Measurements from ENCODE around the gene COG7.
"Not testable (repeated sequence)": the region's sequence is repeated elsewhere in the genome, so short reads cannot be mapped to it uniquely, and the experiment has no call there.

The COG7 gene

DNA sequence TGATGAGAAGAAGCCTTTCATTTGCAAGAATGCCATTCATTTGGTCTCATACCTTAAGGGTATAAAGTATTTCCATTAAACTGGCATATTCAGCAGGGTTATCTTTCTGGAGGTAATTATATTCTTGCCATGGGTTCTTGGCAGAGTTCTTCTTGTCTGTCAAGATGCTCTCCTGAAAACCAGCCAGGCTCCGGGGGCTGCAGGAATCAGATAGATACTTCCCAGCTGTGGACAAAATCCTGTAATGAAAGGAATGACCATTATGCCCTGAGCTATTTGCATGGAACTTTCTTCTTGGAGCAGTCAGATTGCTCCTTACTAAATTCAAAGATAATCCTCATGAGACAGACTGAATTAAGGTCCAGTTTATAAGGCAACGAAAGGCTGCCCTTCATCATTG lies 47.0 kb downstream of the COG7 start:
- TF ChIP-seq SNAI2 (CRISPR knock-in tag; IDR thresholded peaks at IDR 0.05), result no peak
- peak; percentile 32; the same call in 1 of the 2 replicates for TF ChIP-seq ISL1 (CRISPR knock-in tag; IDR thresholded peaks at IDR 0.05)
- ATAC-seq, result no peak; the same call in 2 of the 3 replicates

DNA sequence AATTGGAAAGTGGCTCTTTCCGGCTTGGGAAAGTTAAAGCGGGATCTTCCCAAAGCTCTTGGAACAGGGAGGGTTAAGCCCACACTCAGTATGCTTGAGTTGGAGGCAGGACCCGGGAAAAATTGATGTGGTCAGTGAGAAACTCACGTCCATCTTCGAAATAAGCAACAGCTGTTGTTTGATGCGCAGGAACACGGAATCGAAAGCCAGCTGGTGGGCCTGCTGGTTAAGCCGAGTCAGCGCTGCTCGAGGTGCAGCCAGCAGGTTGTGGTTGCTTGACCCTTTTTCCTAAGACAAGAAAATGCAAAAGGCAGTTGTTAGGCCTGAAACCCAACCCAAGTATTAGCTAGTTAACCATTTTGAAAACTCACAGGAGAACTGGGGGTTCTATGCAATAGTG lies 49.4 kb downstream of the COG7 start:
- ATAC-seq, result no peak
- TF ChIP-seq ZFP30 (CRISPR knock-in tag; IDR thresholded peaks at IDR 0.05), result no peak
- TF ChIP-seq TCF4 (CRISPR knock-in tag; IDR thresholded peaks at IDR 0.05; ENCODE audit: borderline replicate concordance), result no peak
- TF ChIP-seq, protein P1, sequence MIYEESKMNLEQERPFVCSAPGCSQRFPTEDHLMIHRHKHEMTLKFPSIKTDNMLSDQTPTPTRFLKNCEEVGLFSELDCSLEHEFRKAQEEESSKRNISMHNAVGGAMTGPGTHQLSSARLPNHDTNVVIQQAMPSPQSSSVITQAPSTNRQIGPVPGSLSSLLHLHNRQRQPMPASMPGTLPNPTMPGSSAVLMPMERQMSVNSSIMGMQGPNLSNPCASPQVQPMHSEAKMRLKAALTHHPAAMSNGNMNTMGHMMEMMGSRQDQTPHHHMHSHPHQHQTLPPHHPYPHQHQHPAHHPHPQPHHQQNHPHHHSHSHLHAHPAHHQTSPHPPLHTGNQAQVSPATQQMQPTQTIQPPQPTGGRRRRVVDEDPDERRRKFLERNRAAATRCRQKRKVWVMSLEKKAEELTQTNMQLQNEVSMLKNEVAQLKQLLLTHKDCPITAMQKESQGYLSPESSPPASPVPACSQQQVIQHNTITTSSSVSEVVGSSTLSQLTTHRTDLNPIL (CRISPR knock-in tag; IDR thresholded peaks at IDR 0.05; ENCODE audit: low read depth), result no peak
- TF ChIP-seq BACH2 (CRISPR knock-in tag; IDR thresholded peaks at IDR 0.05; ENCODE audit: borderline replicate concordance), result no peak
- no peak for TF ChIP-seq ZFP3 (CRISPR knock-in tag; IDR thresholded peaks at IDR 0.05)
- TF ChIP-seq GLIS3 (CRISPR knock-in tag; IDR thresholded peaks at IDR 0.05), result no peak
- TF ChIP-seq OSR1 (CRISPR knock-in tag; IDR thresholded peaks at IDR 0.05), result no peak
- TF ChIP-seq PPARA (CRISPR knock-in tag; IDR thresholded peaks at IDR 0.05; ENCODE audit: borderline replicate concordance), result no peak
- no peak for TF ChIP-seq RARB (CRISPR knock-in tag; IDR thresholded peaks at IDR 0.05)
- TF ChIP-seq, protein P2, sequence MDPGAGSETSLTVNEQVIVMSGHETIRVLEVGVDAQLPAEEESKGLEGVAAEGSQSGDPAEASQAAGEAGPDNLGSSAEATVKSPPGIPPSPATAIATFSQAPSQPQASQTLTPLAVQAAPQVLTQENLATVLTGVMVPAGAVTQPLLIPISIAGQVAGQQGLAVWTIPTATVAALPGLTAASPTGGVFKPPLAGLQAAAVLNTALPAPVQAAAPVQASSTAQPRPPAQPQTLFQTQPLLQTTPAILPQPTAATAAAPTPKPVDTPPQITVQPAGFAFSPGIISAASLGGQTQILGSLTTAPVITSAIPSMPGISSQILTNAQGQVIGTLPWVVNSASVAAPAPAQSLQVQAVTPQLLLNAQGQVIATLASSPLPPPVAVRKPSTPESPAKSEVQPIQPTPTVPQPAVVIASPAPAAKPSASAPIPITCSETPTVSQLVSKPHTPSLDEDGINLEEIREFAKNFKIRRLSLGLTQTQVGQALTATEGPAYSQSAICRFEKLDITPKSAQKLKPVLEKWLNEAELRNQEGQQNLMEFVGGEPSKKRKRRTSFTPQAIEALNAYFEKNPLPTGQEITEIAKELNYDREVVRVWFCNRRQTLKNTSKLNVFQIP (CRISPR knock-in tag; IDR thresholded peaks at IDR 0.05; ENCODE audit: borderline replicate concordance, low read depth), result no peak

DNA sequence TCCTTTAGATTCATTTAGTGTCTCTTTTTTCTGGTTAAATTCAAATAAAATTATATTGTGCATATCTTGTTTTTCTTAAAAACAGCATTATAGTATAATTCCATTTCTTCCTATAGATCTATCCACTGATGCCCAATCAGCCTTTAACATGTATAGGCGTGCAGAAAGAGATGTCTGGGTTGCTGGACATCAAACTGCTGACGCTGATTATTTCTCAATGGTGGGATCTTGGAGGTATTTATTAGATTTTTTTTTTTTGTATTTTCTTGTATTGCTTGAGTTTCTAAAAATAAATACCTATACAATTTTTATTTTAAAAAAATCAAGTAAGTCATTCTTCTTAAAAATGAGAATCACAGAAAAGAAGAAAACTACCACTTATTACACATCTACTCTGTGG lies 50.9 kb downstream of the COG7 start:
- TF ChIP-seq GLIS3 (CRISPR knock-in tag; IDR thresholded peaks at IDR 0.05) (no peak), CSDC2 (CRISPR knock-in tag; IDR thresholded peaks at IDR 0.05) (no peak)
- TF ChIP-seq, protein P3, sequence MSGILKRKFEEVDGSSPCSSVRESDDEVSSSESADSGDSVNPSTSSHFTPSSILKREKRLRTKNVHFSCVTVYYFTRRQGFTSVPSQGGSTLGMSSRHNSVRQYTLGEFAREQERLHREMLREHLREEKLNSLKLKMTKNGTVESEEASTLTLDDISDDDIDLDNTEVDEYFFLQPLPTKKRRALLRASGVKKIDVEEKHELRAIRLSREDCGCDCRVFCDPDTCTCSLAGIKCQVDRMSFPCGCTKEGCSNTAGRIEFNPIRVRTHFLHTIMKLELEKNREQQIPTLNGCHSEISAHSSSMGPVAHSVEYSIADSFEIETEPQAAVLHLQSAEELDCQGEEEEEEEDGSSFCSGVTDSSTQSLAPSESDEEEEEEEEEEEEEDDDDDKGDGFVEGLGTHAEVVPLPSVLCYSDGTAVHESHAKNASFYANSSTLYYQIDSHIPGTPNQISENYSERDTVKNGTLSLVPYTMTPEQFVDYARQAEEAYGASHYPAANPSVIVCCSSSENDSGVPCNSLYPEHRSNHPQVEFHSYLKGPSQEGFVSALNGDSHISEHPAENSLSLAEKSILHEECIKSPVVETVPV (CRISPR knock-in tag; IDR thresholded peaks at IDR 0.05), result no peak
- no peak for ATAC-seq

DNA sequence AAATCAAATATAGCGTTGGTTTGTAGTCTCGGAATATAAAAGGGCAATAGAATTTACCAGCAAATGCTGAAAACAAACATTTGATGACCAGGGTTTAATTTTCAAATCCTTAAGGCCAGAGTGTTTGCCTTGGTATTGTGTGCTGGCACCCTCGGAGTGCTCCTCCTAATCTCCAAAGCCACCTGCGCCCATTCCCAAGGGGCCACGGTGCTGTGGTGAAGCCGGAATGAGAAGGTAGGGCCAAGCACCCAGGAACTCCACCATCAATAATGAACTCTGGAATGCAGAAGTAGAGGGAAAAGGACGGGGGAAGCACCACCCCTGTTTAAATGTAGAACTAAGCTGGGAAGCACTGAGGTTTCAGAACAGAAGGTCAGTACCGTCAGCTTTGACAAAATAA lies 51.9 kb downstream of the COG7 start:
- no peak for ATAC-seq
- no peak for TF ChIP-seq ZC3H10 (CRISPR knock-in tag; IDR thresholded peaks at IDR 0.05)
- TF ChIP-seq, protein P4, sequence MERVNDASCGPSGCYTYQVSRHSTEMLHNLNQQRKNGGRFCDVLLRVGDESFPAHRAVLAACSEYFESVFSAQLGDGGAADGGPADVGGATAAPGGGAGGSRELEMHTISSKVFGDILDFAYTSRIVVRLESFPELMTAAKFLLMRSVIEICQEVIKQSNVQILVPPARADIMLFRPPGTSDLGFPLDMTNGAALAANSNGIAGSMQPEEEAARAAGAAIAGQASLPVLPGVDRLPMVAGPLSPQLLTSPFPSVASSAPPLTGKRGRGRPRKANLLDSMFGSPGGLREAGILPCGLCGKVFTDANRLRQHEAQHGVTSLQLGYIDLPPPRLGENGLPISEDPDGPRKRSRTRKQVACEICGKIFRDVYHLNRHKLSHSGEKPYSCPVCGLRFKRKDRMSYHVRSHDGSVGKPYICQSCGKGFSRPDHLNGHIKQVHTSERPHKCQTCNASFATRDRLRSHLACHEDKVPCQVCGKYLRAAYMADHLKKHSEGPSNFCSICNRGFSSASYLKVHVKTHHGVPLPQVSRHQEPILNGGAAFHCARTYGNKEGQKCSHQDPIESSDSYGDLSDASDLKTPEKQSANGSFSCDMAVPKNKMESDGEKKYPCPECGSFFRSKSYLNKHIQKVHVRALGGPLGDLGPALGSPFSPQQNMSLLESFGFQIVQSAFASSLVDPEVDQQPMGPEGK (CRISPR knock-in tag; IDR thresholded peaks at IDR 0.05; ENCODE audit: borderline replicate concordance), result no peak

DNA sequence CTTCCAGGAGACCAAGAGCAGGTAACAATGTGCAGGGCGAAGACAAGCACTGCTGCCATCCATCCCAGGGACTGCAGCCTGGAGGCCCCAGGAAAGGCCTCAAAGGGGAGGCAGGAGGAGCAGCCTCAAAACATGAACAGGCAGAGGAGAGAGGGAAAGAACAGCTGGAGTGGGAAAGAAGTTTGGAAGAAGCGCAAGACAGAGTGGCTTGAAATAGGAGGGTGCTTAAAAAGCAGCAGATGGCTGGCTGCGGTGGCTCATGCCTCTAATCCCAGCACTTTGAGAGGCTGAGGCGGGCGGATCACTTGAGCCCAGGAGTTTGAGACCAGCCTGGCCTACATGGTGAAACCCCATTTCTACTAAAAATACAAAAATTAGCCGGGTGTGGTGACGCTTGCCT lies 52.5 kb downstream of the COG7 start:
- ATAC-seq, result not testable (repeated sequence)

DNA sequence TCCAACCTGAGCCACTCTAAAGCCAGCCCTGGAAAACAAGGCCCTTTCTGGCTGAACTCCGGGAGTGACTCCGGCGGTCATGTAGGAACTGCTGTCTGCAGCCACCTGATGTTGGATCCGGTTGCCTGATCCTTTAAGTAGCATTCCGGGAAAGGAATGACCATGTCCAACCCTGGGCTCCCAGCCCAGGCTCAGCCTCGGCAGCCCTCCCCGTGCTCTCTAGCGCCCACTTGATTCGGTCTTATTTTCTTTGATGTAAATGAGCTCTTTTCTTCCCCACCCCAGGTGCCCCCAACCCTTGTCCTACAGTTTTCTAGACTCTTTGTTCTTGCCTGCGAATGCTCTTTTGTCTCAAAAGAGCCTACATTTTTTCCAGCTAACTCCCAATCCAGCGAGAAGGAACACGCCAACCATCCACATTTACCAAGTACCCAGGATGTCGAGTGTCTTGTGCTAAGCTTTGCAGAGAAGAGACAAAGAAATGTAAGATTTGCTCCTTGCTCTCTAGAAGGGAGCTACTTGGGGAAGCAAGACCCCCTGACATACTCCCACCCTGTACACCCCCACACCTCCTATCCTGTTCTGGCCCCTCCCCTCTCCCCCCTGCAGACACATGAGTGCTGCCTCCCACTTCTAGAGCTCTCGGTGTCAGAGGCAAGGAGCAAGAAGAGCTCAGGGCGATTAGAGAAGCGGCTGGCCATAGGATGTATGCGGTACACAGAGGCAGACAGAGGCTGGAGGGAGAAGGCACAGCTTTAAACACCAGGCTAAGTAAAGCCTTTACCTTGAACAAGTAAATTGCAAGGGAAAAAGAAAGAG lies 53.8 kb downstream of the COG7 start:
- TF ChIP-seq OSR1 (CRISPR knock-in tag; IDR thresholded peaks at IDR 0.05) (no peak), BACH2 (CRISPR knock-in tag; IDR thresholded peaks at IDR 0.05; ENCODE audit: borderline replicate concordance) (no peak)
- TF ChIP-seq, protein P1 (CRISPR knock-in tag; IDR thresholded peaks at IDR 0.05; ENCODE audit: low read depth), result no peak
- ATAC-seq, result no peak
